ENCODE results near the gene LARP1.
"Not testable (repeated sequence)": the region's sequence is repeated elsewhere in the genome, so short reads cannot be mapped to it uniquely, and the experiment has no call there.

The LARP1 gene

DNA sequence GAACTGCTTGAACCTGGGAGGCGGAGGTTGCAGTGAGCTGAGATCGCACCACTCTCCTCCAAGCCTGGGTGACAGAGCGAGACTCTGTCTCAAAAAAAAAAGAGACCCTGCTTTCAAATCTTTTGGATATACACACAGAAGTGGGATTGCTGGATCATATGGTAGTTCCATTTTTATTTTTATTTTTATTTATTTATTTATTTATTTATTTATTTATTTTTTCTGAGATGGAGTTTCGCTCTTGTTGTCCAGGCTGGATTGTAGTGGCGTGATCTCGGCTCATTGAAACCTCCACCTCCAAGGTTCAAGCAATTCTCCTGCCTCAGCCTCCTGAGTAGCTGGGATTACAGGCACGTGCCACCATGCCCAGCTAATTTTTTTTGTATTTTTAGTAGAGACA, 19.8 kb upstream of the LARP1 start:
- not testable (repeated sequence) for DNase-seq (ENCODE audit: low read depth)

DNA sequence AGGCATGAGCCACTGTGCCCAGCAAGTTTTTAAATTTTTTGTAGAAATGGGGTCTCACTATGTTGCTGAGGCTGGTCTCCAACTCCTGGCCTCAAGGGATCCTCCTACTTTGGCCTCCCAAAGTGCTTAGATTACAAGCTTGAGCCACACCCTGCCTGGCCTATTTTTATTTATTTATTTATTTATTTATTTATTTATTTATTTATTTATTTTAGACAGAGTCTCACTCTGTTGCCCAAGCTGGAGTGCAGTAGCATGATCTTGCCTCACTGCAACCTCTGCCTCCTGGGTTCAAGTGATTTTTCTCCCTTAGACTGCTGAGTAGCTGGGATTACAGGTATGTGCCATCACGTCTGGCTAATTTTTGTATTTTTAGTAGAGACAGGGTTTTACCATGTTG, 18.8 kb upstream of the LARP1 start:
- DNase-seq (ENCODE audit: low read depth), result not testable (repeated sequence)

DNA sequence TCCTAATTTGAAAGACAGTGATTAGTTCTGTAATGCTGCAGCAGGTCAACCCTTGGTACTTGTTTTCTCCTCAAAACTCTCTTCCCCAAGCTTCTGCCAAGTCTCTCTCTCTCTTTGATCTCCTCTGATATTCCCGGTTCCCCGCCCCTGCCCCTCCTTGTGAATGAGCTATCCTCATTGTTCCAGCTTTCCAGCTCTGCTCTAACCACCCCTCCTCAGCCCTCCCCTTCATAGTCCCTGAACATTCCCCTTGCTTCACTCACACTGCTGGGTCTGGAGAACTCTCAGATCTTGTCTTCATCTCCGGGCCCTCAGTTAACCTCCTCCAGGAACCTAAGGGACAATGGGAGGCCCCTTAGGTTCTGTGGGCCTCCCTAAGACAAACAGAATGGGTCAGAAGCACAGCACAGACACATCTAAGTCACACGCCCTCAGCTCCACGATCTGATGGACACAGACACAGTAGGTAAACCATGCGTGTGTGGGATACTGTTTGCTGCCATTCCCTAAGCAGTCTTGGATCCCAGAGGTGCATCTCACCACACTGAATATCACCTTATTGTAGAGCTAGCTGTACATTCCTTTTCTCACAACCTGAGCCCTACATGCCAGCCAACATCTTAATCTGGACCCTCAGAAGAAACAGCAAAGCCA, 17.4 kb upstream of the LARP1 start:
- DNase-seq (ENCODE audit: low read depth), result no peak

DNA sequence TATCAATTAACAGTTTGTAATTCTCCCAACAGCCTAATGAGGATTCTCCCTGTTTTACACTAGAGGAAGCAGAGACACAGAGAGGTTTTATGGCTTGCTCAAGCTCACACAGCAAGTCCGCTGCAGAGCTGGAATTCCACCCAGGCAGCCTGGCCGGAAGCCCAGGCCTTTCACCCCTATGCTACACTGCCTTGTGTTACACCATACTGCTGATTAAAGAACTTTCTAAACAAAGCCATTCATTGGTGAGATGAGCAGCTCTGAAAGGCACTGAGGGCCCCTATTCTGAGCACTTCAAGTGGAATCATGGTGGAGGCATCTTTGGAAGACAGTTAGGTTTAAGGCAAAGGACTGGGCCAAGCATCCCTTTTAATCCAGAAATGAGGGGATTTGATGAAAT, 14.7 kb upstream of the LARP1 start:
- no peak for DNase-seq (ENCODE audit: low read depth)

DNA sequence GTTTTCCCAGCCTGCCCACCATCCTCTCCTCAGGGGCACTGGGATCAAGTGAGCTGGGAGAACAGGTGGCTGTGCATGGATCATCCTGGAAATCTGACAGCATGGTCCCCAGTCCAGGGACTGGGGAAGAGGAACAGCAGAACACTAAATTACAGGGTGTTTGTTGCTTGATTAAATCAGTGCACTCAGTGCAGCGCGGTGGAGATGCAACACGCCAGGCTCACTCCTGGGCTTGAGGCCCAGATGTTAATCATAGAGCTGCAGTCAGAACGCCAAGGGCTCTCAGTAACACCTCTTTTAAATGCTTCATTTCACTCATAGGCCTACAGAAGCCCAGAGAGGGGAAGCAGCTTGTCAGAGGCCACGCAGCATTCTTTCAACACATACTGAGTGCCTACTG, 14.2 kb upstream of the LARP1 start:
- no peak for DNase-seq (ENCODE audit: low read depth)

DNA sequence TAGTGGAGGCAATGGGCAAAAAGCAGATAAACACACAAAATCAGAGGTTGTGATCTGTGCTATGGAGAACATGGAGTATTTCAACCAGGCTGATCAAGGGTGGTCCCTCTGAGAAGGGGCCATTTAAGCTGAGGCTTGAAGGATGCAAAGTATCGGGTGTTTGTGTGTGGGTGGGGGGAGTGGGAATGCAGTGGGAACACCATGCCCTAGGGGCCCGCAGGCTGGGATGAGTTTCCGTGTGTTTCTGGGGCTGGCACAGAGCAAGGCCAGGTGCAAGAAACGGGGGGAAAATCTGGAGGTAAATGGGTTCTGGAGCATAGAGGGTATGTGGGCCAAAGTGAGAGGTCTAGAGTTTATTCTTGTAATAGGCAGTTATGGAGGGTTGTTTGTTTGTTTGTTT, 13.8 kb upstream of the LARP1 start:
- DNase-seq (ENCODE audit: low read depth), result no peak

DNA sequence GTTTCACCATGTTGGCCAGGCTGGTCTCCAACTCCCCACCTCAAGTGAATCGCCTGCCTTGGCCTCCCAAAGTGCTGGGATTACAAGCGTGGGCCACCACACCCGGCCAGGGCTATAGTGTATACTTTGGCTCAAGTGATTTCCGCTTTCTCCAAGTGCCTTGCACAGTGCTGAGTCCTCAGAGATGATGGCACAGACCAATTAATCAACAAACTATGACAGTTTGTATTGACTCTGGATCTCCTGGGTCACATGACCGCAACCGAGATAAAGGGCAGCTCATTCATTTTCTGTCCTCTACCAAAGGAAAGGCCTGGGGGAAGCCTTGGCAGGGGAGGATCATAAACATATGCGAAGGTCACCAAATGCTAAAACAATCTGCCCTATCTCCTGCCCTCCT, 11.4 kb upstream of the LARP1 start:
- no peak for DNase-seq (ENCODE audit: low read depth)

DNA sequence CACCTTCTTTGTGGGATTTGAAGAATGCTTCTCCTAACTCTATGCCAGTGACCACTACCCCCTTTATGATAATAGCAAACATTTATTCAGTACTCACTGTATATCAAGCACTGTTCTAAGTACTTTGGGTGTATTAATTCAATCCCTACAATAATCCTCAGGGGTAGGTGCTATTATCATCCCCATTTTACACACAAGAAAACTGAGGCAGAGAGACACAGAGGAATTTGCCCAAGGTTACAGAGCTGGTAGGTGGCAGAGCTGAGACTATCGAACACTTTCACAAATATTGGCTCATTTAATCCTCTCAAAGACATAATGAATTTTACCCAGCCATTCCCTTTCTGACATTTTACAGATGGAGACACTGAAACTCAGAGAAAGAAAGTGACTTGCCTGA, 9.8 kb upstream of the LARP1 start:
- no peak for DNase-seq (ENCODE audit: low read depth)

DNA sequence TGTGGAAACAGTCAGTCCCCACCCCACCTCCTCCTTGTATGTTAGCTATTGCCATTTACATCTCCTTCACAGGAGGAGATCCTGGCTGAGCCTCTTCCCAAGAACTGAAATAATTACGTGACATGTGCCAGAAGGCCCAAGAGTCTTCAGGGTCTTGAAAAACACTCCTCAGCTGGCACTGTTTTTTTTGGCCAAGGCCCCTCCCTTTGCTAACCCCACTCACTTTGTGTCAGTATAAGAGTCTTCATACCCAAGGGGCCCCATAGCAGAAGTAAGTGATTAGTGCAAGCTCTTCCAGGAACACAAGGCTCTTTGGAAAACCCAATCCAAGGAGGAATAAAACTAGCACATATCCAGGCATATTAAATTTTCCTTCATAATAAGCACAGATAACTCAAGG, 5.7 kb upstream of the LARP1 start:
- no peak for DNase-seq (ENCODE audit: low read depth)

DNA sequence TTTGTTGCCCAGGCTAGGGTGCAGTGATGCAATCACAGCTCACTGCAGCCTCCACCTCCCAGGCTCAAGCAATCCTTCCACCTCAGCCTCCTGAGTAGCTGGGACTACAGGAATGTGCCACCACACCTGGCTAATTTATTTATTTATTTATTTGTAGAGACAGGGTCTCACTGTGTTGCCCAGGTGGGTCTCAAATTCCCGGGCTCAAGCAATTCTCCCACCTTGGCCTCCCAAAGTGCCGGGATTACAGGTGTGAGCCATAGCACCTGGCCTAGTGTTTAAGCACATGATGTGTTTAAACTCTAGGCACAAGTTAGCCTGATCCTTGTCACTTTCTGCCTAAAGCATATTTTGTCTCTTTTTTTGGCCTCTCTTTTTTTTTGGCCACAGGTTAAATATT, 4.5 kb upstream of the LARP1 start:
- DNase-seq (ENCODE audit: low read depth), result not testable (repeated sequence)

DNA sequence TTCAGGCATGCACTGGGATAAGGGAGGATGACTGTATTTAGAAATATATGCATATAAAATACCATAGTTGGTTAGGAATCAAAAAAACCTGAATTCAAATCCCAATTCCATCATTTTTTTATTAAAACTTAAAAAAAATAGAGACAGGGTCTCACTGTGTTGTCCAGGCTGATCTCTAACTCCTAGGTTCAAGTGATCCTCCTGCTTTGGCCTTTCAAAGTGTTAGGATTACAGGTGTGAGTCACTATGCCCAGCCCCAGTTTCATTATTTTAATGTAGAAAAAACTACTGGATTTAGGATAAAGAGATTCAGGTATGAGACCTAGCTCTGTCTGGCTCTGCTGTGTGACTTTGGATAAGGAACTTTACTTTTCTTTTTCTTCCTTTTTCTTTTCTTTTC, 3.3 kb upstream of the LARP1 start:
- no peak for DNase-seq (ENCODE audit: low read depth)

DNA sequence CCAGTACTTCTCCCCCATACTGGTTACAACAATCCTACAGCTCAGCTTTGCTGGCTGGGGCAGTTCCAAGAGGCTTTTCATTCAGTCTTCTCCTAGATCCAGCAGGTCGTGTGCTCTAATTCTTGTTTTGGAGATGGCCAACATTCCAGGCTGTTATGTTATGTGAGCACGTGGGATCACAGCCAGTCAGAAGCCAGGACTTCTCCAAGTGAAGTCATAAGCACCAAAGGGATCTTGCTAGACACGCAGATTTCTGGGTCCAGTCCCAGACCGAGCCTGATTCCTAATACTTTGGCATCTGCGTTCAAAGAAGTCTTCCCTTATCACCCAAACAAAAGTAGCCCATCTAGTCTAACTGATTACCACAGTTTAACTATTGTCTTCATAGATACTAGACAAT, 1.4 kb upstream of the LARP1 start:
- peak; percentile 57 for DNase-seq (ENCODE audit: low read depth)

DNA sequence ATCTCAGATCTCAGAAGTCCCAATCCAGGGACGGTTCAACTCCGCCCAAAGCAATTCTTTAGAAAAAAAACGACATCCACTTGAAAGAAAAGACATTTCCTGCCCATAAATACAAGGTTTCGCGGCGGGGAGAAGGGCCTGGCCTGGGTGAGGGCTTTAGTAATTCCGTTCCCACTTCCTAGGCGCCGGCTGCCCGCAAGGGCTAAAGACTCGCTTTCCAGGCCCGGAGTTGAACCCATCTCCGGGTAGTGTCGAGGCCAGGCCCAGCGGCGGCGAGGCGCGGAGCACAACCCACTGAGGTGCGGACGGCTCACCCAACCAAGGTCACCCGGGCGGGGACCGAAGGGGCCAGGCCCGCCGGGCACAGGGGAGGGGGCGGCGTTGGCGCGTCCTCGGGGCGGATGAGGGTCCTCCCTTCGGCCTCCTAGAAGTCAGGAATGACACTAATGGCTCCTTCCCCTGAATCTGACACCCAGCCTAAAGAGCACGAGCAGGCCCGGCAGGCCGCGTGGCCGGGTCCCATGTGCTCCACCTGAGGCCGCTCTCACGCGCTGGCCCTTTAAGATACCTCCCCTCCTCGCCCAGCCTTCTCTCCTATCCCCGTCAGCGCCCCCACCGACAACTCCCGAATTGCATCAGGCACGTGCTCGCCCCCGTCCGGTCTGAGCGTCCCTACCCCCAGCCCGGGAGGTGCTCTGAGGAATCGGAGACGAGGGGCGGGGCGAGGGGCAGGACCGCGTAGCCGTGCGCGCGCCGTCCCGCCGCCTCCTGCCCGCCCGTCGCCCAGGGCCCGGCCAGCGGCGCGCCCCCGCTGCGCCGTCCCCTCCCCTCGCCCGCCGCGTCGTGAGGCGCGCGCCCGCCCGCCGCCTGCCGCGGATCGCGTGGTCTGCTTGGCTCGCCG, 467 bp upstream of the LARP1 start:
- DNase-seq (ENCODE audit: low read depth), result peak; percentile 88

DNA sequence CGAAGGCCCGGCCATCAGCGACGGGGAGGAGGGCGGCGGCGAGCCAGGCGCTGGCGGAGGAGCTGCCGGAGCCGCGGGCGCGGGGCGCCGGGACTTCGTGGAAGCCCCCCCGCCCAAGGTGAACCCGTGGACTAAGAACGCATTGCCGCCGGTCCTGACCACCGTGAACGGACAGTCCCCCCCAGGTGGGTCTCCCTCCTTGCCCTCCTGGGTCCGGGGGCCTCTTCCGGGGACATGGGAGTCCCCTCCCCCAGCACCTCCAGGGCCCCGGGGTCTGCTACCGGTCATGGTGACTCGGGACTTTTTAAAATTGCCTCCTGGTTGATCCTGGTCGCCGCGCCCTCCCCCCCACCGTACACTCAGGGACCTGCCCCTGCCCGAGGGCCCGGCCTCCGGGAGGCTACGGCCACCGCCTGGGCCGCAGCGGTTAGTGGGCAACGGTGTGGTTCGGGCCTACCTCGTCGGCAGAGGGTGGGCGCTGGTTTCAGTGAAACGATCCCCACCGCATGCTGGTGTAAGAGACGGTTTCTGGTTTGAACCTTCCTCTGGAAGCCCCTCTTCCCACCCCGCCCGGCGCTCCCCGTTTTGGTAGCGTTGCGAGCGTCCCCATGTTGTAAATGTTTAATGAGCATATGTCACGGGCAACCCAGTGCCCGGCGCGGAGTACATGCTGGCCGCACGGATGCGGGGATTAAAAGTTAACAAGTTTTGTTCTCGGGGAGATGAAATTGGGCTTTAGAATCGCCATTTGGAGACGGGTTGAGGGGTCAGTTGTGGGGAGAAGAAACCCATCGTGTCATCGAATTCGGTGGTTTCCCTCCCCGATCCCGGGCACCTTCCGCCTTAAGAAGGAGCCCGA, 1.1 kb downstream of the LARP1 start:
- DNase-seq (ENCODE audit: low read depth), result no peak

DNA sequence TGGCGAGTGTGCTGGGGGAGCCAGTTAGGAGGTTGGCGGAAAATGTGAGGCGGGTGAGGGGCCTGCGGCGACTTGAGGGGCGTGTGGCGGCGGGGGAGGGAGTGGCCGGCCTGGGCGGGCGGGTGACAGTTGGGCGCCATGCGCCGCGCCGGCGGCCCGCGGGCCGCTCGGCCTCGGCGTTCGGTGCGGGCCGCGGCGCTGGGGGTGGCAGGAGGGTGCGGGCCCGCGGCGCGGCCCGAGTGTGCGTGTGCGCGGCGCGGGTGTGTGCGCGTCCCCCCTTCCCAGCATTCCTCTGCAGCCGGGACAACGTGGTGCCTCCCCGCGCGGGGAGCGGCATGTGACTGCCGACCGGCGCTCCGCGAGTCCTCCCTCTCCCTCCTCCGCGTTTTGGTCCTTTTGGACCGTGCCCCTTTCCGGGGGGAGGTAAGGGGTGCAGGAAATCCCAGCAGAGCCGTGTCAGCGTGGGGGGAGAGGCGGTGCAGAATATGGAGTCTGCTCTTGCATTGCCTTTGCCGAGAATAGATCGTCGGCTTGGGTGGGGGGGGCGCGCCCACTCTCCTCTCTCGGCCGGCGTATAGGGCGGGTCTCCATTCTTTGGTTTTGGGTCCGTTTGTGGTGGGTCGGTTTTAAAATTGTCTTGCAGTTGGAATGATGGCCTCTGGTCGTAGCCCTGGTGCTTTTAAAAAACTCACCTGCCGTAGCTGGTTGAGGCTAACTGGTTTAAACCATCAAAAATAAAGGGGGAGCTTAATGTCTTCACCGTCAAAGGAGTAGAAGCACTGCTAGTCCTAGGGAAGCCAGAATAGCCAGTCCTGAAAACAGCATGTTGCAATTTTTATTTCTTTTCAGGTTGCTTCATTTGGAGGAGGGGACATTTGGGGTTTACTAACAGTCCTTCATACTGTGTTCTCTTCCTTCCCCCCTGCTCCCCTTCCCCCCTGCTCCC, 2.0 kb downstream of the LARP1 start:
- DNase-seq (ENCODE audit: low read depth), result no peak

DNA sequence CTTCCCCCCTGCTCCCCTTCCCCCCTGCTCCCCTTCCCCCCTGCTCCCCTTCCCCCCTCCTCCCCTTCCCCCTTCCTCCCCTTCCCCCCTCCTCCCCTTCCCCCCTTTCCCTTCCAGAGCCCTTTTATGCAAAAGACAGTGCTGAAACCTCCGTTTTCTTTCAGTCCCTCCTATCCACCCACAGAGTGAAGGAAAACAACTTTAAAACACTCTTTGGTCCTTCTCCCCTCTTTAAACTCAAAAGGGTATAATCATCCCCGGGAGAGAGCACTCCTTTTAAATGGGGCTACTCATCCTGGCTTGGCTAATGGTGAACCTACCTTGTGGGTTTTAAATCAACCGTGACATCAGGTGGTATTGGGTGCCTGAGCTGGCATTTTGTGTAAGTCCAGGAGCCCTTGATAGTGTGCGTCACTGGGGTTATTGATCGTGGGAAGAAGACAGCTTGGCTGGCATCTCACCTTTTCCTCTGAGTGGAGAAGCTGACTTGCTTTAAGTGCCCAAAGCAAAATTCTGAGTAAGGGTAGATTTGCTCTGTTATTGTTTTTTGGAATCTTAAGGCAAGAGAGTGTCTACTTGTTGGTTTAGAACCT, 2.7 kb downstream of the LARP1 start:
- no peak for DNase-seq (ENCODE audit: low read depth)

DNA sequence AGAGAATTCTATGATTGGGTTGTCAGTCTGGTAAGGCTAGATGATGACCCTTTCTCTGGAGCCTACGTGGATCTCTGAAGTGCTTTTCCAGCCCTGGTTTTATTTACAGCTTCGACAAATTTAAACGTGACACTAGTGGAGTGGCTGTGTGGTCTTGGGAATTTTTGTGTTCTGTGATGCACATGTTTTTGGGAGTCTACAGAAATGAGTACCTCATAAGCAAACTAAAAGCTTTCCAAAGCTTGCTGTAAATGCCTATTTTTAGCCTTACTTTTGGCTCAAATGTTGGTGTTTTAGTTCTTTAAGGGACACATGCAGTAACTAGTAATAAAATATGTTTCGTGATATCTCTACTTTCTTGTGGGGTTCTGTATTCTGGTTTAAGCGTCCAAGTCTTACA, 3.3 kb downstream of the LARP1 start:
- DNase-seq (ENCODE audit: low read depth), result no peak

DNA sequence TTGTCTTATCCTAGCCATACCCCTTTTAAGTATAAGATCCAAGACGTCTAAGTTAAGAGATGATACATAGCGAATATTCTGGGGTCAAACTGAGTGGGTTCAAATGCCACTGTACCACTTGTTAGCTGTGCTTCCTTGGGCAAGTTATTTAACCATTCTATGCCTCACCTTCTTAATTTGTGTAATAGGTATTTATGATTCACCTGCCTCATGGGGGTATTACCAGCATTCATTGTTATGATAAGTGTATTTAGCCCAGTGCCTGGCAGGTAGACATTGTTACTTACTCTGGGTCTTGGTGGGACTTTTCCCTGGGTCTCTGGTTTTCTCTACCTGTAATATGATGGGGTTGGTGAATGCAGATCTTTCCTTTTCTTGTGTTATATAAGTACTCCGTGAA, 3.8 kb downstream of the LARP1 start:
- no peak for DNase-seq (ENCODE audit: low read depth)

DNA sequence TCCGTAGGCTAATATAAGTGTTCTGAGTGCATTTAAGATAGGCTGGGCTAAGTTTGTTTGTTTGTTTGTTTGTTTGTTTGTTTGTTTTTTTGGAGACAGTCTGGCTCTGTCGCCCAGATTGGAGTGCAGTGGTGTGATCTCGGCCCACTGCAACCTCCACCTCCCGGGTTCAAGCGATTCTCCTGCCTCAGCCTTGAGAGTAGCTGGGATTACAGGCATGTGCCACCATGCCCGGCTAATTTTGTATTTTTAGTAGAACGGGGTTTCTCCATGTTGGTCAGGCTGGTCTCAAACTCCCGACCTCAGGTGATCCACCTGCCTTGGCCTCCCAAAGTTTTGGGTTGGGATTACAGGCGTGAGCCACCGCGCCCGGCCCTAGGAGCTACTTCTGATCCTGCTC, 4.7 kb downstream of the LARP1 start:
- DNase-seq (ENCODE audit: low read depth), result not testable (repeated sequence)

DNA sequence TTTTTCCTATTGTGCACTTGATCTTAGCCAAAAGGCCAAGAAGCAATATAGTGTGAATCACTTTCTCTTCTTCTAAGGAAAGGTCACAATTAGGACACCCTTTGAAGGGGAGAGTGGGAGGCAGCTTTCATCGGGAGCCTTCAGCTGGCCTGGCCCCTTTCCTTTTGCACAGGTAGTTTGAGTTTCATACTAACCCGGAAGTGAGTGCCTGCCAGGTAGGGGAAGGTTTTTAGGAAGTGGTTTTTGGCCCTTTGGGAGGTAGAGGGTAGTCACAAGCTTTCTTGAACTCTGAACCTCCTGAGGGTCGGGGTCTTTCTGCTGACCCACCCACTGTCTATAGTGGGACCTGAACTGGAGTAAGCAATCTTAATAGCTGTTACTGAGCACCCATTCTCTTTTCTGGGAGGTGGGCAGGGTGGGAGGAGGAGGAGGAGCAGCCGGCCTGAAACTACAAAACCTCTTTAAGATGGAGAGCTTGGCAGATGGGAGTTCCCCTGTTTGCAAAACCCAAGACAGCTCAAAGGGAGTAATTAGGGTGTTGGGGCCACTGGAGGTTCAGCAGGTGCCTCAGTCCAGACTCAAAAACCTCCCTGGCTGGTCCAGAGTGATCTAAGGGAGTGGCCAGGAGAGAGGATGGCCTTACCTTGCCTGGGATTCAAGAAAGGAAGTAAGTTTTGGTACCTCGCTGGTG, 6.0 kb downstream of the LARP1 start:
- DNase-seq (ENCODE audit: low read depth), result no peak

DNA sequence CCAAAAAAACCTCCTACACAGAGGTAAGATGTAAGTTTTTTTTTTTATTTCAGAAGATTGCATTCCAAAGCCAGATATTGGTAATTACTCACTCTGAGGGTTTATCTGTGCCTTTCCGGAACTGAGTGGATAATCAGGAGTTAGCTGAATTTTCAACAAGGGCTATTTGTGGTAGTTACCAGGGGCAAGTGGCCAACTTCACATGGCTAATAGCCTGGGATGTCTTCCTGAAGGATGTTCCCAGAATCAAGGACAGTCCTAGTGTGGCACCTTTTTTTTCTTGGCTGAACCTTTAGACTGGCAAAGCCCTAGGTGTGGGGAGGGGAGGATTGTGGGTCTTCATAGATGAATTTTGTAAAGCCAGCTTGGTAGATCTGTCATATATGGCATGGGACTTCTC, 7.1 kb downstream of the LARP1 start:
- DNase-seq (ENCODE audit: low read depth), result no peak
